Body of pancreas (tissue), 4 donors: Measurements from ENCODE around the gene CST2. TPM values are rescaled to one million over a fixed set of nuclear protein-coding genes. Genes with fewer than 3 reads are reported as not detected.
A peak's percentile ranks its signal among the peaks of the same experiment; 100 is the strongest.
"Not testable (repeated sequence)": the region's sequence is repeated elsewhere in the genome, so short reads cannot be mapped to it uniquely, and the experiment has no call there.

Experiments used
- ATAC-seq: fragments of 150-250 bp; one replicate; pipeline ENCODE4 v1.9.1; 2016
- DNase-seq, 4 donors: peaks; one replicate each; pipeline ENCODE4 v3.0.0-alpha.2; 2019
- H3K27ac ChIP-seq, 4 donors: fragments of 200-600 bp; sonication (generic); 1 replicate in 3 of 4; 2 replicates in 1 of 4; pipeline versions ENCODE4 v1.5.1 to v1.6.1; 2016 to 2019; ENCODE audit warnings: mild to moderate bottlenecking in 1 of 4, mixed read lengths in 1 of 4, moderate library complexity in 1 of 4
- H3K27me3 ChIP-seq, 2 donors: fragments of 200-600 bp; sonication (generic); one replicate each; pipeline ENCODE4 v1.6.0; 2016; ENCODE audit warnings: mild to moderate bottlenecking in 1 of 2
- H3K36me3 ChIP-seq, 2 donors: fragments of 200-600 bp; sonication (generic); replicated peaks in 1 of 2; 2 replicates each; pipeline ENCODE4 v1.5.1; 2016; ENCODE audit warnings: low read depth in 2 of 2; ENCODE audit not compliant: insufficient read depth in 1 of 2
- H3K4me1 ChIP-seq: fragments of 200-600 bp; sonication (generic); one replicate; pipeline ENCODE4 v1.6.0; 2016
- H3K4me3 ChIP-seq, 2 donors: fragments of 200-600 bp; sonication (generic); 1 replicate in 1 of 2; 2 replicates in 1 of 2; pipeline ENCODE4 v1.5.1; 2016 to 2019
- H3K9me3 ChIP-seq, 3 donors: fragments of 200-600 bp; sonication (generic); 1 replicate in 2 of 3; 2 replicates in 1 of 3; pipeline ENCODE4 v1.5.1; 2016
- CTCF ChIP-seq, 7 experiments: fragments of 450-650 bp in 4 of 7; fragments of 200-600 bp in 3 of 7; sonication (generic) in 3 of 7; IDR thresholded peaks; one replicate each; pipeline ENCODE4 v1.5.1; 2016 to 2019; ENCODE audit warnings: antibody characterized with exemption in 7 of 7
- POLR2A ChIP-seq, 3 donors: fragments of 450-650 bp; IDR thresholded peaks; one replicate each; pipeline ENCODE4 v1.6.1; 2016; ENCODE audit warnings: antibody characterized with exemption in 3 of 3, mild to moderate bottlenecking in 2 of 3
- WGBS, 2 donors: methylation state at CpG; one replicate each; pipeline ENCODE4 v1.1.5; 2017; 5-methylcytosine and 5-hydroxymethylcytosine counted together
- intact Hi-C: fragments of 100-400 bp; cut with DNase I; formaldehyde crosslinking; loops from one replicate; pipeline ENCODE4 v1.15.1; 2023
- total RNA-seq, 2 donors: library from RNA; depleted of rRNA; stranded (reverse); fragments of >200 nt; gene quantifications; one replicate each; pipeline ENCODE4 v1.1.0, GENCODE V29; 2016

Gene CST2
- total RNA-seq, 2 donors from 2014 or later = not detected

GRCh38 chr20:23800865-23801264 is 25.7 kb downstream of the CST2 start:
- ATAC-seq (no peak), DNase-seq (no peak)
- no peaks in the 10 kb centered on the region for H3K27me3 ChIP-seq
- no peaks in the 10 kb centered on the region for H3K9me3 ChIP-seq
- intact Hi-C loops = no loop called here
- no peaks in the 10 kb centered on the region for H3K4me1 ChIP-seq
- 79 to 94% methylated on average over 3 of the region's 3 CpGs for WGBS, 2 donors
- H3K27ac ChIP-seq = no peak overlapping the region
- H3K4me3 ChIP-seq = no peak overlapping the region
- no peaks in the 10 kb centered on the region for H3K36me3 ChIP-seq
- no peak for TF ChIP-seq CTCF (IDR thresholded peaks at IDR 0.05)
- no peak for TF ChIP-seq POLR2A (IDR thresholded peaks at IDR 0.05)

- intact Hi-C loops, H3K27me3 ChIP-seq, H3K9me3 ChIP-seq, H3K4me3 ChIP-seq, H3K27ac ChIP-seq, H3K36me3 ChIP-seq, H3K4me1 ChIP-seq: not testable (repeated sequence)
- WGBS, 2 donors = 39 to 61% methylated on average over 3 to 4 of the region's 4 CpGs
- DNase-seq (peak; percentile 34 to 54 (median 40)), ATAC-seq (peak; percentile 58)
- TF ChIP-seq CTCF (IDR thresholded peaks at IDR 0.05) = peak; percentile 37 to 47 (median 45)
Measured at GRCh38 chr20:23799216-23799847, 27.2 kb downstream of the CST2 start.

GRCh38 chr20:23795526-23795925 is 31.0 kb downstream of the CST2 start:
- H3K27me3 ChIP-seq = no peaks in the 10 kb centered on the region
- no peak overlapping the region for H3K4me3 ChIP-seq
- intact Hi-C loops = no loop called here
- no peak for DNase-seq
- H3K4me1 ChIP-seq = no peaks in the 10 kb centered on the region
- no peaks in the 10 kb centered on the region for H3K36me3 ChIP-seq
- TF ChIP-seq POLR2A (IDR thresholded peaks at IDR 0.05) (no peak), CTCF (IDR thresholded peaks at IDR 0.05) (no peak)
- ATAC-seq = no peak
- no peaks in the 10 kb centered on the region for H3K9me3 ChIP-seq
- WGBS, 2 donors = 74 to 82% methylated on average over 3 of the region's 3 CpGs
- no peak overlapping the region for H3K27ac ChIP-seq

- Histone ChIP-seq H3K4me3 (no peak overlapping the region), H3K36me3 (no peaks in the 10 kb centered on the region), H3K9me3 (no peaks in the 10 kb centered on the region), H3K27me3 (no peaks in the 10 kb centered on the region), H3K4me1 (no peaks in the 10 kb centered on the region), H3K27ac (no peak overlapping the region)
- intact Hi-C loops = no loop called here
- ATAC-seq (no peak), DNase-seq (no peak)
- no peak for TF ChIP-seq CTCF (IDR thresholded peaks at IDR 0.05)
- TF ChIP-seq POLR2A (IDR thresholded peaks at IDR 0.05) = no peak
- 25 to 26% methylated on average over 7 of the region's 7 CpGs for WGBS, 2 donors
Measured at GRCh38 chr20:23794841-23795240, 31.7 kb downstream of the CST2 start.

GRCh38 chr20:23794065-23794464 is 32.5 kb downstream of the CST2 start:
- no peak for TF ChIP-seq CTCF (IDR thresholded peaks at IDR 0.05)
- TF ChIP-seq POLR2A (IDR thresholded peaks at IDR 0.05) = no peak
- Histone ChIP-seq H3K4me1 (no peaks in the 10 kb centered on the region), H3K4me3 (no peak overlapping the region), H3K9me3 (no peaks in the 10 kb centered on the region), H3K27ac (no peak overlapping the region), H3K27me3 (no peaks in the 10 kb centered on the region), H3K36me3 (no peaks in the 10 kb centered on the region)
- 76 to 77% methylated on average over 7 of the region's 7 CpGs for WGBS, 2 donors
- ATAC-seq = no peak
- no peak for DNase-seq
- intact Hi-C loops = no loop called here
